NB4 (cell line): ENCODE results near the gene FAM228A.

ENCODE experiments used
- MYC ChIP-seq: IDR thresholded peaks from 2 replicates; pipeline ENCODE4 v1.6.1; 2011; ENCODE audit warnings: low read depth, low read length
- TF ChIP-seq, protein P1 (sequence below): IDR thresholded peaks from one replicate; pipeline ENCODE4 v1.5.1; 2012; ENCODE audit warnings: low read depth, low read length

DNA sequence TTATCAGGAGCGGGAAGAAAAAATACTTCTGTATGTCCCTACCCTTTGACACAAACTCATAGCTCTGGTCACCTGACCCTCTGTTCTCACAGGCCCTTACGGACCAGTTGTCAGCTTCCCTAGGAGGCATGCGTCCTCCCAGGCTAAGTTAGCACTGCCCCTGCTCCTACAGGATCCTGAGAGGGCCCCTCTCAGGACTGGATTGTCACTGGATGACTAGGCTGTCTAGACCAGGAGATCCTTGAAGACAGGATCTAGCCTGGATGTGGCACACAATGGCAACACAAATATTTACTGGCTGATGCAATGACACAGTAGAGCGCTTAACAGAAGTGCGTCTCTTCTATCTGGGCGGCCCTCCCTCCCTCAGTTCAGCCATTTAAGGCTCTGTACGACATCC lies 7.7 kb downstream of the FAM228A start:
- TF ChIP-seq, protein P1, sequence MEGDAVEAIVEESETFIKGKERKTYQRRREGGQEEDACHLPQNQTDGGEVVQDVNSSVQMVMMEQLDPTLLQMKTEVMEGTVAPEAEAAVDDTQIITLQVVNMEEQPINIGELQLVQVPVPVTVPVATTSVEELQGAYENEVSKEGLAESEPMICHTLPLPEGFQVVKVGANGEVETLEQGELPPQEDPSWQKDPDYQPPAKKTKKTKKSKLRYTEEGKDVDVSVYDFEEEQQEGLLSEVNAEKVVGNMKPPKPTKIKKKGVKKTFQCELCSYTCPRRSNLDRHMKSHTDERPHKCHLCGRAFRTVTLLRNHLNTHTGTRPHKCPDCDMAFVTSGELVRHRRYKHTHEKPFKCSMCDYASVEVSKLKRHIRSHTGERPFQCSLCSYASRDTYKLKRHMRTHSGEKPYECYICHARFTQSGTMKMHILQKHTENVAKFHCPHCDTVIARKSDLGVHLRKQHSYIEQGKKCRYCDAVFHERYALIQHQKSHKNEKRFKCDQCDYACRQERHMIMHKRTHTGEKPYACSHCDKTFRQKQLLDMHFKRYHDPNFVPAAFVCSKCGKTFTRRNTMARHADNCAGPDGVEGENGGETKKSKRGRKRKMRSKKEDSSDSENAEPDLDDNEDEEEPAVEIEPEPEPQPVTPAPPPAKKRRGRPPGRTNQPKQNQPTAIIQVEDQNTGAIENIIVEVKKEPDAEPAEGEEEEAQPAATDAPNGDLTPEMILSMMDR = no peak
- TF ChIP-seq MYC = no peak
